Astrocyte (in vitro differentiated cells and primary cell): ENCODE data around the gene SERPINE2. TPM values are rescaled to one million over a fixed set of nuclear protein-coding genes. Genes with fewer than 3 reads are reported as not detected.

Experiments
- DNase-seq: peaks from one replicate; pipeline ENCODE4 v3.0.0-alpha.2; 2010; ENCODE audit warnings: low read depth
- FAIRE-seq: peaks from 2 replicates; lab custom pipeline; 2011; peaks lifted over from hg19 to GRCh38; lab: Jason Lieb, UNC
- H2AFZ ChIP-seq: 2 replicates; pipeline ENCODE4 v1.6.0; 2012; ENCODE audit warnings: low read depth, low read length, inconsistent platforms
- H3K27ac ChIP-seq: 2 replicates; pipeline ENCODE4 v1.5.1; 2011; ENCODE audit warnings: low read depth, low read length, inconsistent platforms
- H3K27me3 ChIP-seq: 2 replicates; pipeline ENCODE4 v1.6.0; 2011; ENCODE audit warnings: low read length, inconsistent platforms; ENCODE audit not compliant: insufficient read depth
- H3K36me3 ChIP-seq: 2 replicates; pipeline ENCODE4 v1.5.1; 2011; ENCODE audit warnings: low read length, inconsistent platforms; ENCODE audit not compliant: insufficient read depth
- H3K4me1 ChIP-seq: 2 replicates; pipeline ENCODE4 v1.5.1; 2011; ENCODE audit warnings: low read length, inconsistent platforms; ENCODE audit not compliant: insufficient read depth
- H3K4me2 ChIP-seq: 2 replicates; pipeline ENCODE4 v1.6.0; 2012; ENCODE audit warnings: low read length, inconsistent platforms
- H3K4me3 ChIP-seq: 2 replicates; pipeline ENCODE4 v1.5.1; 2011; ENCODE audit warnings: low read depth, mild to moderate bottlenecking, low read length, inconsistent platforms; ENCODE audit not compliant: insufficient read depth
- H3K79me2 ChIP-seq: 2 replicates; pipeline ENCODE4 v1.6.0; 2012; ENCODE audit warnings: mild to moderate bottlenecking, low read length, inconsistent platforms; ENCODE audit not compliant: insufficient read depth
- H3K9ac ChIP-seq: 2 replicates; pipeline ENCODE4 v1.6.0; 2012; ENCODE audit warnings: mild to moderate bottlenecking, low read length, inconsistent platforms
- H3K9me3 ChIP-seq: 2 replicates; pipeline ENCODE4 v1.5.1; 2012; ENCODE audit warnings: low read depth, mild to moderate bottlenecking, low read length, inconsistent platforms; ENCODE audit not compliant: insufficient read depth
- H4K20me1 ChIP-seq: 2 replicates; pipeline ENCODE4 v1.6.0; 2012; ENCODE audit warnings: low read length, inconsistent platforms; ENCODE audit not compliant: insufficient read depth
- H3K27ac Mint-ChIP-seq: one replicate; pipeline ENCODE4 v1.8.0; 2021; ENCODE audit warnings: mild to moderate bottlenecking, mixed read lengths; ENCODE audit not compliant: unreplicated experiment
- H3K27me3 Mint-ChIP-seq: one replicate; pipeline ENCODE4 v1.8.0; 2021; ENCODE audit warnings: low read depth, mixed read lengths; ENCODE audit not compliant: unreplicated experiment
- H3K36me3 Mint-ChIP-seq: one replicate; pipeline ENCODE4 v1.8.0; 2021; ENCODE audit warnings: low read depth, mixed read lengths; ENCODE audit not compliant: unreplicated experiment
- H3K4me1 Mint-ChIP-seq: one replicate; pipeline ENCODE4 v1.8.0; 2021; ENCODE audit warnings: low read depth, mixed read lengths; ENCODE audit not compliant: unreplicated experiment
- H3K4me3 Mint-ChIP-seq: one replicate; pipeline ENCODE4 v1.8.0; 2021; ENCODE audit warnings: mild to moderate bottlenecking, moderate library complexity, mixed read lengths; ENCODE audit not compliant: unreplicated experiment
- H3K9me3 Mint-ChIP-seq: one replicate; pipeline ENCODE4 v1.8.0; 2021; ENCODE audit warnings: mild to moderate bottlenecking, mixed read lengths; ENCODE audit not compliant: unreplicated experiment
- CTCF ChIP-seq: IDR thresholded peaks from 2 replicates; pipeline ENCODE4 v1.5.1; 2011; ENCODE audit warnings: low read depth, mild to moderate bottlenecking, inconsistent platforms, low read length, moderate library complexity; ENCODE audit not compliant: insufficient read depth
- EZH2 ChIP-seq: IDR thresholded peaks from 2 replicates; pipeline ENCODE4 v1.6.1; 2012; ENCODE audit warnings: mild to moderate bottlenecking, low read length, inconsistent platforms; ENCODE audit not compliant: insufficient read depth
- total RNA-seq: library from RNA; stranded (reverse); gene quantifications from 2 replicates; pipeline ENCODE4 v1.2.1, GENCODE V29; 2021

Gene SERPINE2
- total RNA-seq, 1 donor from 2014 or later = 375 TPM

GRCh38 chr2:223969315-223969714, 69.8 kb downstream of the SERPINE2 start:
- H3K9me3 ChIP-seq = no peaks in the 10 kb centered on the region
- H3K4me2 ChIP-seq = no peak overlapping the region
- H2AFZ ChIP-seq = no peak overlapping the region
- no peak overlapping the region for H3K9ac ChIP-seq
- no peak overlapping the region for H3K4me3 ChIP-seq
- DNase-seq (no peak), FAIRE-seq (no peak)
- H3K36me3 ChIP-seq = peaks cover 8% of the 10 kb centered on the region
- H3K4me1 ChIP-seq = peaks cover 8% of the 10 kb centered on the region
- no peaks in the 10 kb centered on the region for H3K9me3 Mint-ChIP-seq
- H3K27ac ChIP-seq = no peak overlapping the region
- no peak overlapping the region for H3K4me3 Mint-ChIP-seq
- H3K27me3 Mint-ChIP-seq = no peaks in the 10 kb centered on the region
- H3K36me3 Mint-ChIP-seq = no peaks in the 10 kb centered on the region
- no peak for TF ChIP-seq CTCF
- TF ChIP-seq EZH2 = no peak
- peaks cover 9% of the 10 kb centered on the region for H3K79me2 ChIP-seq
- peaks cover 9% of the 10 kb centered on the region for H3K4me1 Mint-ChIP-seq
- no peaks in the 10 kb centered on the region for H4K20me1 ChIP-seq
- no peak overlapping the region for H3K27ac Mint-ChIP-seq
- no peaks in the 10 kb centered on the region for H3K27me3 ChIP-seq

- H3K36me3 ChIP-seq = peaks cover 16% of the 10 kb centered on the region
- no peak overlapping the region for H3K4me3 Mint-ChIP-seq
- DNase-seq (peak; percentile 73), FAIRE-seq (no peak)
- TF ChIP-seq EZH2 = no peak
- no peak for TF ChIP-seq CTCF
- no peaks in the 10 kb centered on the region for H3K27me3 ChIP-seq
- no peaks in the 10 kb centered on the region for H3K27me3 Mint-ChIP-seq
- peak overlapping the region; percentile 21 for H3K27ac ChIP-seq
- no peaks in the 10 kb centered on the region for H3K9me3 ChIP-seq
- no peaks in the 10 kb centered on the region for H3K36me3 Mint-ChIP-seq
- H3K4me1 ChIP-seq = peaks cover 8% of the 10 kb centered on the region
- H3K4me2 ChIP-seq = peak overlapping the region; percentile 38
- H3K27ac Mint-ChIP-seq = no peak overlapping the region
- peaks cover 9% of the 10 kb centered on the region for H3K4me1 Mint-ChIP-seq
- H2AFZ ChIP-seq = no peak overlapping the region
- H4K20me1 ChIP-seq = peaks cover 9% of the 10 kb centered on the region
- H3K9me3 Mint-ChIP-seq = no peaks in the 10 kb centered on the region
- H3K79me2 ChIP-seq = peaks cover 15% of the 10 kb centered on the region
- H3K4me3 ChIP-seq = no peak overlapping the region
- no peak overlapping the region for H3K9ac ChIP-seq
Measured at GRCh38 chr2:223967981-223968380, 71.1 kb downstream of the SERPINE2 start.

- H3K27ac Mint-ChIP-seq = no peak overlapping the region
- H3K9me3 ChIP-seq = no peaks in the 10 kb centered on the region
- peak overlapping the region; percentile 8 for H3K9ac ChIP-seq
- H3K27ac ChIP-seq = no peak overlapping the region
- H3K4me3 ChIP-seq = no peak overlapping the region
- peaks cover 29% of the 10 kb centered on the region for H3K4me1 Mint-ChIP-seq
- FAIRE-seq (no peak), DNase-seq (no peak)
- no peaks in the 10 kb centered on the region for H3K9me3 Mint-ChIP-seq
- H3K79me2 ChIP-seq = peaks cover 63% of the 10 kb centered on the region
- H3K4me3 Mint-ChIP-seq = peak overlapping the region; percentile 74
- H3K4me1 ChIP-seq = peaks cover 34% of the 10 kb centered on the region
- H2AFZ ChIP-seq = no peak overlapping the region
- no peaks in the 10 kb centered on the region for H3K27me3 ChIP-seq
- TF ChIP-seq CTCF (no peak), EZH2 (no peak)
- H3K27me3 Mint-ChIP-seq = no peaks in the 10 kb centered on the region
- H3K4me2 ChIP-seq = peak overlapping the region; percentile 66
- peaks cover 18% of the 10 kb centered on the region for H3K36me3 ChIP-seq
- peaks cover 35% of the 10 kb centered on the region for H4K20me1 ChIP-seq
- H3K36me3 Mint-ChIP-seq = peaks cover 3% of the 10 kb centered on the region
Measured at GRCh38 chr2:223959688-223960087, 79.4 kb downstream of the SERPINE2 start.
